Fibroblast of skin of abdomen (primary cell): Measurements from ENCODE around the gene PIP.
"Not testable (repeated sequence)": the region's sequence is repeated elsewhere in the genome, so short reads cannot be mapped to it uniquely, and the experiment has no call there.

ENCODE experiments used
- DNase-seq: peaks from one replicate; pipeline ENCODE4 v3.0.0-alpha.2; 2013

The PIP gene

DNA sequence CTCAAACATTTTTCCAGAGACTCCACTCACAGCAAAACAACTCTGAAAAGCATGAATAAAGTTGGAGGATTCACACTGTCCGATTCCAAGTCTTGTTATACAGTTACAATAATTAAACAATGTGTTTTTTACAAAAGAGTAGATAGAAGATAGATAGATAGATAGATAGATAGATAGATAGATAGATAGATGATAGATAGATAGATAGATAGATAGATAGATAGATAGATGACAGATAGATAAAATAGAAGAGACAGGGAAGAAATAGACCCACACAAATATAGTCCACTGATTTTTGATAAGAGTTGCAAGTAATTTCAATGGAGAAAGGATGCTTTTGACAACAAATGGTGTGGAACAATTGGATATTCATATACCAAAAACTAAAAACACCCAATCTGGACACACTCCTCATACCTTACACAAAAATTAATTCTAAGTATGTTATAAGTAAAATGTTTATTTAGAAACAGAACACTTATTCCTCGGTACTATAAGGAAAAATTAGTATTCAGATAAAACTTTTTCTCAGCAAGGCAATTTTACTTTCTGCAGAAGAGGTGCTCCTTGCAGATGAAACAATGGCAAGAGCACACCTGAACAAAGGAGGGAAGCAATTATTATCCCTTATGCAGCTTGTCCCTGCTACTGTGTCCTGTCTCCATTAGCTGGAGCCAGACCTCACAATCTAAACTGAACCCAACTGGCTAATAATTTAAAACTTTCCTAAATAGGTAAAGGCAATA lies 45.7 kb downstream of the PIP start:
- DNase-seq = no peak

DNA sequence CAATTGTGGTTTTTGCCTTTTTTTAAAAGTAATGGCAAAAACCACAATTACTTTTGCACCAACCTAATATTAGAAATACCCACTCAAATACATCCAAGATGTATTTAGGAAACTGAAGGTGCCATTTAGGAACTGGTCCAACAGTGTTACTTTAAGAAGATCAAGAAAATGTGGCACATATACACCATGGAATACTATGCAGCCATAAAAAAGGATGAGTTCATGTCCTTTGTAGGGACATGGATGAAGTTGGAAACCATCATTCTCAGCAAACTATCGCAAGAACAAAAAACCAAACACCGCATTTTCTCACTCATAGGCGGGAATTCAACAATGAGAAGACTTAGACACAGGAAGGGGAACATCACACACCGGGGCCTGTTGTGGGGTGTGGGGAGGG lies 48.9 kb downstream of the PIP start:
- DNase-seq = not testable (repeated sequence)

DNA sequence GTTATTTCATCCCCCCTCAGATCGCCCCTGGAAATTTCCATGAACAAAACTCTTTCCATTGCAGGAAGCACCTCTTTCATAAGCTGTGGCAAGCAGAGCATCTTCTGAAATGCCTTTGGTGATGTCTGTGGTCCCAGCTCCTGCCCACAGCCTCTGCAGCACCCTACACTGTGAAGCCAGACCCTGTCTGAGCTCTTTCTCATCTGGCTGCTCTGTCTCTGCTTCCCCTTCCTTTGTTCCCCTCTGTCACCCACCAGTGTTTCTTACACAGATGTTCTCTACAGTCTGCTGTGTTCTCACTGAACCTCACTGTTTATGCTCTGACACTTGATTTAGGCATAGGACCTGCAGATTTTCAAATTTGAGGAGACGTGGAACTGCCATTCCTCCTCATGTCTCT lies 49.5 kb downstream of the PIP start:
- DNase-seq = no peak

DNA sequence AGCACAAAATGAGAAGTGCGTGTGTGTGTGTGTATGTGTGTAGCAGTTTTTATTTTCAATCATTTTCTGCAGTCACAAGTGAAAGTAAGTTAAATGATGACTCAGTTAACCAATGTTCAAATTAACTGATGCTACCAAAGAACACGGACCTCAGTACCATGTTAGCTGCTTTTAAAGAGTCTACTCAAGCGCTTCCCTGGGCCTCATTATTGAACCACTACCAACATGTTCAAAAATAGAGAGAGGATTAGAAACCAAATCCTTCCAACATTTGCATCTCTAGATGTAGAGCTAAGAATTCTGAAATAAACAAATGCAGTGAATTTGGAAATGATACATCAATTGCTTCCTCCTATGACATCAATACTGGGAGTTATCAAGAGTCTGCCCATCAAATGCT lies 51.1 kb downstream of the PIP start, which contains the start of gene TAS2R39:
Gene TAS2R39, plus strand, starts transcription at position 396 of the 400 bp plus-strand sequence. Its CDS starts 0 bp downstream, at position 396.
- DNase-seq = no peak

DNA sequence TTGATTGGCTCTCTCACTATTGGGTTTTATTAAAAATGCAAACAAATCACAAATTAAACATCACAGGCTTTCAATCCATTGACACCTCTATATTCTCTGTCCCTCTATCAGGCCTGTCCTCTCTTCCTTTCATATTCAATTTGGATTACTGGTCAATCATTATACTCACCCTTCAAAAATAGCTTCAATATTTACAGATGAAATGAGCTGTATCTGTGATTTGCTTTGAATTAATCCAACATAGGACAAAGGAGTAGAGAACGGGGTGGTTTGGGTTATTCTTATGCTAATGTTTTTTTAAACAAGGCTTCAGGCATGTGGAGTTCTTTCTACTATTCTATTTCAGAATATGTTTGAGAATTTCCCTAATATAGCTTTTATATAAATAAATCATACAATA lies 53.7 kb downstream of the PIP start:
- DNase-seq = no peak

DNA sequence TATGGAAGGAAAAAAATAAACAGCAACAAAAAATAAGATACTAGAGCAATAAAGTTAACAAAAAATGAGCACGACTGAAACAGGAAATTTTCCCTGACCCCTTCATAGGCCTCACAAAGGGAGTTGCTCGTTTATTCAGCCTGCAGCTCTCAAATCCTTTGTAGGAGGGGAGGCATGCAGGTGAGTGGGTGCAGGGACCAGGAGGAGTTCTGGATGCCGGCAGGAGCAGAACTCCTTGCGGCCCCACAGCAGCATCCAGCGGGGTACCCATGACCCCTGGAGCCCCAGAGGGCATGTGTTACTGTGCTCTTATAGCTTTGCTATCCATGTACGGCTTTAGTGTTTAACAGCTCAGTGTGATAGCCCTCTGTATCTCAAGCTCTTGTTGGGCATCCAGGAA lies 57.1 kb downstream of the PIP start:
- no peak for DNase-seq
